HepG2 (cell line): ENCODE data around the gene AMD1. TPM values are rescaled to one million over a fixed set of nuclear protein-coding genes. Genes with fewer than 3 reads are reported as not detected.

Source experiments
- ADNP ChIP-seq: sonication (generic); formaldehyde crosslinking; IDR thresholded peaks from 2 replicates; pipeline ENCODE4 v1.4.0; 2020; ENCODE audit warnings: missing genetic modification reagents
- CCDC6 ChIP-seq: sonication (generic); formaldehyde crosslinking; IDR thresholded peaks from 2 replicates; pipeline ENCODE4 v1.8.1; 2022; ENCODE audit warnings: mild to moderate bottlenecking, missing genetic modification reagents, moderate library complexity
- CENPX ChIP-seq: sonication (generic); formaldehyde crosslinking; IDR thresholded peaks from 2 replicates; pipeline ENCODE4 v1.9.0; 2021; ENCODE audit warnings: mild to moderate bottlenecking, missing genetic modification reagents, moderate library complexity
- ESRRA ChIP-seq: sonication (generic); formaldehyde crosslinking; IDR thresholded peaks from 2 replicates; pipeline ENCODE4 v1.5.1; 2020; ENCODE audit warnings: mild to moderate bottlenecking, low read depth, missing genetic modification reagents
- HOXA3 ChIP-seq: sonication (generic); formaldehyde crosslinking; IDR thresholded peaks from 2 replicates; pipeline ENCODE4 v1.5.0; 2020; ENCODE audit warnings: missing genetic modification reagents
- KDM5B ChIP-seq: sonication (generic); formaldehyde crosslinking; IDR thresholded peaks from 2 replicates; pipeline ENCODE4 v1.4.0; 2020; ENCODE audit warnings: missing genetic modification reagents, mild to moderate bottlenecking, borderline replicate concordance
- NFE2 ChIP-seq: sonication (generic); formaldehyde crosslinking; IDR thresholded peaks from 2 replicates; pipeline ENCODE4 v1.4.0; 2020; ENCODE audit warnings: missing genetic modification reagents
- TRAFD1 ChIP-seq: sonication (generic); formaldehyde crosslinking; IDR thresholded peaks from 2 replicates; pipeline ENCODE4 v1.5.1; 2020; ENCODE audit warnings: missing genetic modification reagents, mild to moderate bottlenecking, borderline replicate concordance
- ZBTB3 ChIP-seq: sonication (generic); formaldehyde crosslinking; IDR thresholded peaks from 2 replicates; pipeline ENCODE4 v1.4.0; 2020; ENCODE audit warnings: low read depth, mild to moderate bottlenecking, moderate library complexity, missing genetic modification reagents, borderline replicate concordance
- ZBTB39 ChIP-seq: sonication (generic); formaldehyde crosslinking; IDR thresholded peaks from 2 replicates; pipeline ENCODE4 v1.5.0; 2020; ENCODE audit warnings: missing genetic modification reagents
- ZBTB44 ChIP-seq: sonication (generic); formaldehyde crosslinking; IDR thresholded peaks from 2 replicates; pipeline ENCODE4 v1.4.0; 2020; ENCODE audit warnings: missing genetic modification reagents
- ZNF292 ChIP-seq: sonication (generic); formaldehyde crosslinking; IDR thresholded peaks from 2 replicates; pipeline ENCODE4 v1.8.1; 2022; ENCODE audit warnings: mild to moderate bottlenecking, low read depth, missing genetic modification reagents, borderline replicate concordance
- ZNF318 ChIP-seq: sonication (generic); formaldehyde crosslinking; IDR thresholded peaks from 2 replicates; pipeline ENCODE4 v1.4.0; 2020; ENCODE audit warnings: mild to moderate bottlenecking, missing genetic modification reagents
- ZNF496 ChIP-seq: sonication (generic); formaldehyde crosslinking; IDR thresholded peaks from 2 replicates; pipeline ENCODE4 v1.8.1; 2023; ENCODE audit warnings: mild to moderate bottlenecking, moderate library complexity, missing genetic modification reagents; ENCODE audit not compliant: insufficient replicate concordance
- ZNF891 ChIP-seq: sonication (generic); formaldehyde crosslinking; IDR thresholded peaks from 2 replicates; pipeline ENCODE4 v1.5.0; 2020; ENCODE audit warnings: mild to moderate bottlenecking, missing genetic modification reagents
- polyA plus RNA-seq, 8 experiments: library from polyadenylated mRNA; depleted of rRNA in 3 of 8; stranded (reverse) in 7 of 8; unstranded in 1 of 8; fragments of >200 nt; fragmentation: Illumina TruSeq in 4 of 8; extraction: Trizol in 4 of 8; gene quantifications; 2 replicates each; pipeline versions ENCODE4 v1.2.1 to v1.2.3, GENCODE V29; 2011 to 2016; ENCODE audit warnings: low read depth in 4 of 8, missing spikeins in 1 of 8, mixed read lengths in 1 of 8; ENCODE audit not compliant: insufficient read depth in 1 of 8
- total RNA-seq, 5 experiments: library from RNA; depleted of rRNA; stranded (reverse); fragments of >200 nt; fragmentation: Illumina TruSeq; extraction: Trizol; gene quantifications; 2 replicates each; pipeline ENCODE4 v1.2.3, GENCODE V29; 2016; ENCODE audit warnings: low read depth in 1 of 5

AMD1 gene
- total and polyA plus RNA-seq, 2 of the 13 experiments (the other 11 are each of a cell fraction or from before 2014, with no cell fraction given) = 108 to 123 TPM

GRCh38 chr6:110874880-110875547 lies 429 bp downstream of the AMD1 start (continued):
- no peak for TF ChIP-seq ZNF496 (CRISPR knock-in tag)
- no peak for TF ChIP-seq ZNF891
- TF ChIP-seq TRAFD1 (CRISPR knock-in tag) = no peak
- TF ChIP-seq ZBTB3 (CRISPR knock-in tag) = no peak
- no peak for TF ChIP-seq ADNP
- TF ChIP-seq ZNF318 (CRISPR knock-in tag) = no peak
- no peak for TF ChIP-seq ZBTB39
- no peak for TF ChIP-seq ZBTB44
- no peak for TF ChIP-seq KDM5B
- TF ChIP-seq CCDC6 (CRISPR knock-in tag) = no peak
- TF ChIP-seq CENPX (CRISPR knock-in tag) = no peak
- no peak for TF ChIP-seq ESRRA (CRISPR knock-in tag)
- no peak for TF ChIP-seq HOXA3 (CRISPR knock-in tag)
- no peak for TF ChIP-seq NFE2 (CRISPR knock-in tag)
- no peak for TF ChIP-seq ZNF292 (CRISPR knock-in tag)
